PC-3 (cell line): Measurements from ENCODE around the gene HILPDA. TPM values are rescaled to one million over a fixed set of nuclear protein-coding genes. Genes with fewer than 3 reads are reported as not detected.

Experiments
- ATAC-seq: fragments of 200-7000 bp; cut with Tn5 transposase; 2 replicates; pipeline ENCODE4 v1.9.1; 2020; ENCODE audit warnings: mild to moderate bottlenecking, moderate library complexity
- BruUV-seq: library from RNA; stranded (reverse); fragments of 400-500 nt; replicated peaks from 2 replicates; lab custom pipeline; 2021; lab: Mats Ljungman, UMichigan
- CTCF ChIA-PET: fragments of 300-600 bp; sonication (Branson Sonifier 250); formaldehyde crosslinking; loops from one replicate; lab custom pipeline; 2022; ENCODE audit warnings: antibody characterized with exemption; lab: Charles Lee
- POLR2A ChIA-PET: fragments of 300-600 bp; sonication (Branson Sonifier 250); formaldehyde crosslinking; loops from one replicate; lab custom pipeline; 2022; ENCODE audit warnings: antibody characterized with exemption; ENCODE audit not compliant: unreplicated experiment; lab: Charles Lee
- DNase-seq: peaks from one replicate; pipeline ENCODE4 v3.0.0-alpha.2; 2015
- H2AFZ ChIP-seq: fragments of 300-600 bp; sonication (generic); 2 replicates; pipeline ENCODE4 v1.6.0; 2016; ENCODE audit warnings: antibody characterized with exemption, low read length
- H3F3A ChIP-seq: fragments of 300-600 bp; sonication (generic); one replicate; pipeline ENCODE4 v1.6.0; 2017; ENCODE audit warnings: antibody characterized with exemption, low read length, control low read depth, mild to moderate bottlenecking; ENCODE audit not compliant: unreplicated experiment
- H3K27ac ChIP-seq: fragments of 300-600 bp; sonication (generic); 2 replicates; pipeline ENCODE4 v1.5.1; 2016; ENCODE audit warnings: mild to moderate bottlenecking, low read length
- H3K27me3 ChIP-seq: fragments of 300-600 bp; sonication (generic); 2 replicates; pipeline ENCODE4 v1.6.1; 2016; ENCODE audit warnings: low read length, mixed read lengths
- H3K36me3 ChIP-seq: fragments of 300-600 bp; sonication (generic); 2 replicates; pipeline ENCODE4 v1.6.1; 2016; ENCODE audit warnings: low read depth, mixed run types, low read length, mixed read lengths
- H3K4me1 ChIP-seq: fragments of 300-600 bp; sonication (generic); 2 replicates; pipeline ENCODE4 v1.5.1; 2016; ENCODE audit warnings: low read length; ENCODE audit not compliant: insufficient read depth
- H3K4me2 ChIP-seq: fragments of 300-600 bp; sonication (generic); 2 replicates; pipeline ENCODE4 v1.6.0; 2016; ENCODE audit warnings: low read length
- H3K4me3 ChIP-seq: fragments of 300-600 bp; sonication (generic); 2 replicates; pipeline ENCODE4 v1.5.1; 2016; ENCODE audit warnings: mild to moderate bottlenecking, low read length, mixed read lengths
- H3K79me2 ChIP-seq: fragments of 300-600 bp; sonication (generic); 2 replicates; pipeline ENCODE4 v1.6.1; 2017; ENCODE audit warnings: low read length, mixed read lengths
- H3K9ac ChIP-seq: fragments of 300-600 bp; sonication (generic); 2 replicates; pipeline ENCODE4 v1.6.0; 2016; ENCODE audit warnings: mild to moderate bottlenecking, low read length
- H3K9me2 ChIP-seq: fragments of 300-600 bp; sonication (generic); replicated peaks from 2 replicates; pipeline ENCODE4 v1.6.1; 2016; ENCODE audit warnings: mixed run types, low read length, mixed read lengths
- H3K9me3 ChIP-seq: fragments of 300-600 bp; sonication (generic); 2 replicates; pipeline ENCODE4 v1.6.1; 2016; ENCODE audit warnings: low read length, mixed read lengths
- H4K20me1 ChIP-seq: fragments of 300-600 bp; sonication (generic); 2 replicates; pipeline ENCODE4 v1.6.1; 2016; ENCODE audit warnings: low read length, mixed read lengths
- EZH2 ChIP-seq: fragments of 300-600 bp; sonication (generic); IDR thresholded peaks from one replicate; pipeline ENCODE4 v1.6.1; 2017; ENCODE audit warnings: antibody characterized with exemption, mild to moderate bottlenecking, low read length; ENCODE audit not compliant: unreplicated experiment
- EZH2phosphoT487 ChIP-seq: fragments of 300-600 bp; sonication (generic); IDR thresholded peaks from 2 replicates; pipeline ENCODE4 v1.6.1; 2018; ENCODE audit warnings: mild to moderate bottlenecking, antibody characterized with exemption, low read length, borderline replicate concordance
- intact Hi-C: fragments of 100-400 bp; cut with micrococcal nuclease; formaldehyde crosslinking; loops from 2 replicates; pipeline ENCODE4 v1.9.0; 2023
- total RNA-seq: library from RNA; depleted of rRNA; stranded (reverse); fragments of >200 nt; gene quantifications from 2 replicates; pipeline ENCODE4 v1.2.3, GENCODE V29; 2014
- TF ChIP-seq, protein P1 (sequence below): fragments of 300-600 bp; sonication (generic); conservative IDR thresholded peaks from 2 replicates; pipeline ENCODE4 v1.5.1; 2017; ENCODE audit warnings: antibody characterized with exemption, low read depth, mild to moderate bottlenecking, low read length

HILPDA gene
- total RNA-seq, 1 experiment from 2014 or later: 29.1 TPM

DNA sequence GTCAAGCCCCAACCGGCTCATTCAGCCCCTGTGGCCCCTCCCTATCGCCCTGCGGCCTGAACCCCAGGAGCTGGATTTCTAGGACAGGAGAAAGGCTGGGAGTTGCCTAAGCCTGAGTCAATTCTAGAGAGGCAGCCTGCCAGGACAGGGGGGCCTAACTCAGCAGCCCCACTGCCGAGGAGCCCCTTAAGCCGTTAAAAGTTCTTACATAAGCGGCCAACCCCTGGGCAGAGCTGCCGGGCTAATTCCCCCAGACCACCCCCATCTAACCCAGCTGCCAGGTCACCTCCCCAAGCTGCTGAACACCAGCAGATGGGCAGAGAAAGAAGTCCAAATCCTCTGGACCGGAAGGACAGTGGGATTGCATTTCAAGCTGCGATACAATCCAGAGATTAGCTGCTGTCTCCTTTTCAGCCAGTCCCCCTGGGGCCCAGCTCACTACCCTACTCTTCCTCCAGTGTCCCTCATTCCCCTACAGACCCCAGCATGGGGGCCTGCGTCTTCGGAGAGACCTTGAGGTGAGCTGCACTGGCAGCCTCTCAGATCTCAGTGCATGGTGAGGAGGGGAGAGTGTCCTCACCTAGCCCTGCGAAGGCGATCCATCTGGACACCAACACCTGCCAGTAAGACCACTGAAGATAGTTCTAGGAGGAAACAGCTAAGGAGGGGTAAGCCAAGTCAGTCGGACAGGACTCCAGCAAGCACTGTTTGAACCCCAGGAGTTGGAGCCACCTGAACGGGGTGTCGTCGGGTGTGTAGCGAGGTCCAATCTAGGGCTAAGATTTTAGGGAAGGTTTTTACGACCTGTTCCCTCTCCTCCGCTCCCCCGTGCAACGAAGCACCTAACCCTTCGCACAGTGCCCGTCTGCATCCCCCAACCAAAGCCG, 46.7 kb upstream of the HILPDA start:
- Histone ChIP-seq H4K20me1 (peaks cover 5% of the 10 kb centered on the region; the same call in 1 of the 2 replicates), H3K4me3 (peak overlapping the region; percentile 76), H3K9ac (peak overlapping the region; percentile 35), H3F3A (no peaks in the 10 kb centered on the region), H3K4me2 (peak overlapping the region; percentile 96), H3K27ac (no peak overlapping the region), H3K36me3 (no peaks in the 10 kb centered on the region), H3K9me2 (no peaks in the 10 kb centered on the region), H3K9me3 (no peaks in the 10 kb centered on the region), H3K79me2 (peaks cover 24% of the 10 kb centered on the region), H3K27me3 (no peaks in the 10 kb centered on the region), H3K4me1 (peaks cover 17% of the 10 kb centered on the region), H2AFZ (peak overlapping the region; percentile 87)
- TSS peak; percentile 55 for BruUV-seq
- intact Hi-C loops: no loop called here
- TF ChIP-seq, protein P1, sequence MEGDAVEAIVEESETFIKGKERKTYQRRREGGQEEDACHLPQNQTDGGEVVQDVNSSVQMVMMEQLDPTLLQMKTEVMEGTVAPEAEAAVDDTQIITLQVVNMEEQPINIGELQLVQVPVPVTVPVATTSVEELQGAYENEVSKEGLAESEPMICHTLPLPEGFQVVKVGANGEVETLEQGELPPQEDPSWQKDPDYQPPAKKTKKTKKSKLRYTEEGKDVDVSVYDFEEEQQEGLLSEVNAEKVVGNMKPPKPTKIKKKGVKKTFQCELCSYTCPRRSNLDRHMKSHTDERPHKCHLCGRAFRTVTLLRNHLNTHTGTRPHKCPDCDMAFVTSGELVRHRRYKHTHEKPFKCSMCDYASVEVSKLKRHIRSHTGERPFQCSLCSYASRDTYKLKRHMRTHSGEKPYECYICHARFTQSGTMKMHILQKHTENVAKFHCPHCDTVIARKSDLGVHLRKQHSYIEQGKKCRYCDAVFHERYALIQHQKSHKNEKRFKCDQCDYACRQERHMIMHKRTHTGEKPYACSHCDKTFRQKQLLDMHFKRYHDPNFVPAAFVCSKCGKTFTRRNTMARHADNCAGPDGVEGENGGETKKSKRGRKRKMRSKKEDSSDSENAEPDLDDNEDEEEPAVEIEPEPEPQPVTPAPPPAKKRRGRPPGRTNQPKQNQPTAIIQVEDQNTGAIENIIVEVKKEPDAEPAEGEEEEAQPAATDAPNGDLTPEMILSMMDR: no peak
- TF ChIP-seq EZH2phosphoT487 (no peak), EZH2 (no peak)
- ATAC-seq (no peak), DNase-seq (no peak)
- CTCF ChIA-PET: no interaction called here
- POLR2A ChIA-PET: interaction anchor here (0.6 kb wide), 1 partner anchor 110 kb away, joined by 5 read pairs; no protein-coding TSS in a partner anchor

DNA sequence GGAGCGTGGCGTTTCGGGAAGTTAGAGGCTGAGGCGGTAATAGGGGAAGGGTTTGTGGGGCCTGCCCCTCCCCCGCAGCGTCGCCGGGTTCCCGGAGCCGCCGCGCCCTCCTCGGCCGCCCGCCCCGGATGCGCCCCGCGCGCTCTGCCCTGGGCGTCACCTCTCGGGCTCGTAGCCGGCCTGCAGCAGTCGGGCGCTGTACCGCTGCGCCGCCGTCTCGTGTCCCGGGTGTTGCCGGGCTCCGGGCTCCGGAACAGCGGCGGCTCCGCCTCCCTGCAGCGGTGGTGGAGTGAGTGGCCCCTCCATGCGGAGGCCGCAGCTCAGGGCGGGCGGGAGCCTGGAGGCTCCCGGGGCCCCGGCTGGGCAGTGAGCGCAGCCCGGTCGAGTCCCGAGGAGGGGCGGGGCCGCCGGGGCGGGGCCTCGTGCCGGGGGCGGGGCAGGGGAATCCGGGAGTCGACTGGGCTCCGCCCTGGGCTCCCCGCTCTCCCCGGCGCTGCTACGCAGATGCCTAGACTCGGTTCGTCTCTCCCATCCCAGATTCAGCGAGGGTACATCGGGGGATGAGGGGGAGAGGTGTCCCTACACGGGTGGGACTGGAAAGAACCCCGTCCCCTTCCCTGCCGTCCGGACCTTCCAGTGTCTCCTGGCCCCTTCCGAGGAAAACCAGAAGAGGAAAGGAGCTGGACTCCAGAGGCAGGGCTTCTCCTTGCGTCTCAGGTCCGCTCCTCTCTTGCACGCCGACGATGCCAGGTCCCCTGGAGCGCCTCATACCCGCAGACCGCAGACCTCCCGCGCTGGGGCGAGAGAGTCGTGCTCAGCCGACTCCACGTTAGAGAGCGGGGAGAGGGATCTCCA, 45.9 kb upstream of the HILPDA start, which contains the start of gene IMPDH1:
Gene IMPDH1 (minus strand): TSS at position 387 of the 855 bp plus-strand sequence. CDS start 81 bp downstream, at position 306.
- BruUV-seq: TSS peak; percentile 89
- H3K9me3 ChIP-seq: no peaks in the 10 kb centered on the region
- no peaks in the 10 kb centered on the region for H3K9me2 ChIP-seq
- peak within 1 kb of the TSS; percentile 38 for H3K27ac ChIP-seq
- ATAC-seq: peak; percentile 76
- peaks cover 16% of the 10 kb centered on the region for H3K79me2 ChIP-seq
- H2AFZ ChIP-seq: peak within 1 kb of the TSS; percentile 87
- DNase-seq: peak; percentile 71
- H3K4me1 ChIP-seq: peaks cover 8% of the 10 kb centered on the region
- ChIA-PET CTCF (interaction anchor here (1.0 kb wide), 1 partner anchor 17 kb away, joined by 3 read pairs; no protein-coding TSS in a partner anchor), POLR2A (no interaction called here)
- H3K36me3 ChIP-seq: no peaks in the 10 kb centered on the region
- H3K4me2 ChIP-seq: peak within 1 kb of the TSS; percentile 96
- peak within 1 kb of the TSS; percentile 76 for H3K4me3 ChIP-seq
- H3K9ac ChIP-seq: peak within 1 kb of the TSS; percentile 35
- intact Hi-C loops: no loop called here
- no peaks in the 10 kb centered on the region for H4K20me1 ChIP-seq
- TF ChIP-seq EZH2 (no peak), EZH2phosphoT487 (no peak)
- TF ChIP-seq, protein P1: no peak
- H3F3A ChIP-seq: no peaks in the 10 kb centered on the region
- H3K27me3 ChIP-seq: no peaks in the 10 kb centered on the region
